ENCODE measurements around the gene CNEP1R1.
A peak's percentile ranks its signal among the peaks of the same experiment; 100 is the strongest.

Gene CNEP1R1, protein sequence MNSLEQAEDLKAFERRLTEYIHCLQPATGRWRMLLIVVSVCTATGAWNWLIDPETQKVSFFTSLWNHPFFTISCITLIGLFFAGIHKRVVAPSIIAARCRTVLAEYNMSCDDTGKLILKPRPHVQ

DNA sequence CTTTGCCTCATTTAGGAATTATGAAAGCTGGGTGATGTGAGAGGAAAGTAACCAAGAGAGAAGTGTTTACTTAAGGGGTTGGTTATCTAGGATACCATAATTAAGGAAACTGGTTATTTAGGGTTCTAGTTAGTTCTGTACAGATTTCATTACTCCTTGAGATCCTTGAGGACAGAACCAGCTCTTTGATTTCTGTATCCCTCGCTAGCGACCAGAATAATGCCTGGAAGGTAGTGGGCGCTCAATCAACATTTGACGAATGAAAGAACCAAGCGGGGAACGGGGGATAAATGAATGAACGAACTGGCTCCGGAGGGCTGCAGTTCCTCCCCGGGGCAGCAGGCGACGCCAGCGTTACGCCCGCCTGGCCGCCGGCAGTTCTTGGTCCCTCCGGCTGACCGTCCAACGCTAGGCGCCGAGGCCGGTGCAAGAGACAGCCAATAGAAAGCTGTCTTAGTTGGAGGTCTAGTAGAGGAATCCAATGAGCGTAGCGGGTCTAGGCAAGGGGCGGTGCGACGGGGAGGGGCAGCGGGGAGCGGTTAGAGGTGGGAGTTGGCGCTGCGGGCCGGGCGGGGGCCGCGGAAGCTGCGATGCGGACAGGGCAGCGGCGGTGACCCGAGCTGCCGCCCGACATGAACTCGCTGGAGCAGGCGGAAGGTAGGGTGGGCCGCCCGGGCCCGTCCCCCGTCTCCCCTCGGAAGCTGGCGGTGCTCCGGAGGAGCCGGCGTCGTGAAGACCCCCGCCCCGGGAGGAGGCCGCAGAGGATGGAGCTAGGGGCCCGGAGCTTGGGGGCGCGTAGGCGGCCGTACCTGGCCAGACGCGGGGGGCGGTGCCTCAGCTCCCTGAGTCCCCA is at the start of gene CNEP1R1:
Gene CNEP1R1, plus strand, starts transcription at position 542 of the 853 bp plus-strand sequence. Its CDS starts 91 bp downstream, at position 633.
- peaks cover 10% of the 10 kb centered on the region for H3K4me1 ChIP-seq (ENCODE audit: control insufficient read depth, insufficient read depth, low read length)
- H3K4me3 ChIP-seq (ENCODE audit: low read depth, low read length) = peak within 1 kb of the TSS; percentile 96
- H3K27me3 ChIP-seq (ENCODE audit: control insufficient read depth, insufficient read depth, low read length) = no peaks in the 10 kb centered on the region
- H3K9ac ChIP-seq (ENCODE audit: low read depth, low read length) = peak within 1 kb of the TSS; percentile 65
- H3K9me3 ChIP-seq (ENCODE audit: control insufficient read depth, insufficient read depth, low read length) = no peaks in the 10 kb centered on the region
- no peaks in the 10 kb centered on the region for H3K36me3 ChIP-seq (ENCODE audit: control insufficient read depth, insufficient read depth, low read length)

DNA sequence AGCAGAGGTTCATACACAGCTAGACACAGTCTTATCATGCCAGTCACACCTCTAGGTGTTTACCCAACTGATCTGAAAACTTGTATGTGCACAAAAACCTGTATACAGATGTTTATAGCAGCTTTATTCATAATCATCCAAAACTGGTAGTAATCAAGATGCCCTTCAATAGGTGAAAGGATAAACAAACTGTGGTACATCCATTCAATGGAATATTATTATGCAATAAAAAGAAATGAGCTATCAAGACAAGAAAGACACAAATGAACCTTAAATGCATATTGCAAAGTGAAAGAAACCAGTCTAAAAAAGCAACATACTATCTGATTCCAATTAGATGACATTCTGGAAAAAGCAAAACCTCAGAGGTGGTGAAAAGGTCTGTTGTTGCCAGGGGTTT is 47.6 kb upstream of the CNEP1R1 start:
- Histone ChIP-seq H3K9me3 (ENCODE audit: control insufficient read depth, insufficient read depth, low read length) (no peaks in the 10 kb centered on the region), H3K9ac (ENCODE audit: low read depth, low read length) (no peak overlapping the region), H3K4me1 (ENCODE audit: control insufficient read depth, insufficient read depth, low read length) (no peaks in the 10 kb centered on the region), H3K4me3 (ENCODE audit: low read depth, low read length) (no peak overlapping the region), H3K36me3 (ENCODE audit: control insufficient read depth, insufficient read depth, low read length) (no peaks in the 10 kb centered on the region), H3K27me3 (ENCODE audit: control insufficient read depth, insufficient read depth, low read length) (no peaks in the 10 kb centered on the region)

DNA sequence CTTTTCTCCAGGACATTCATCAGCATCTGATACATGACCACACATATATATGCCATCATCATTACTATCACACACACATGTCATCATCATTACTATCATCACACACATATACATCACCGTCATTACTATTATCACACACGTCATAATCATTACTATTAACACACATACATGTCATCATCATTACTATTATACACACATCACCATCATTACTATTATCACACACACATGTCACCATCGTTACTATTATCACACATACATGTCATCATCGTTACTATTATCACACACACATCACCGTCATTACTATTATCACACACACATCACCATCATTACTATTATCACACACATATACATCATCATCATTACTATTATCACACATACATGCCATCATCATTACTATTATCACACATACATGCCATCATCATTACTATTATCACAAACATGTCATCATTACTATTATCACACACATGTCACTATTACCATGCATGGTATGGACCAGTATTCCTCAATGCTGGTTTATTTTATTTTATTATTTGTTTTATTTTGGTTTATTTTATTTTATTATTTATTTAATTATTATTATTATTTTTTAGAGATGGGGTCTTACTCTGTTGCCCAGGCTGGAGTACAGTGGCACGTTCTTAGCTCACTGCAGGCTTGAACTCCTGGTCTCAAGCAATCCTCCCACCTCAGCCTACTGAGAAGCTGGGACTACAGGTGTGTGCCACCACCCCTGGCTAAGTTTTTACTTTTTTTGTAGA is 46.3 kb upstream of the CNEP1R1 start:
- H3K4me3 ChIP-seq (ENCODE audit: low read depth, low read length) = no peak overlapping the region
- H3K9me3 ChIP-seq (ENCODE audit: control insufficient read depth, insufficient read depth, low read length) = no peaks in the 10 kb centered on the region
- H3K9ac ChIP-seq (ENCODE audit: low read depth, low read length) = no peak overlapping the region
- H3K4me1 ChIP-seq (ENCODE audit: control insufficient read depth, insufficient read depth, low read length) = no peaks in the 10 kb centered on the region
- no peaks in the 10 kb centered on the region for H3K36me3 ChIP-seq (ENCODE audit: control insufficient read depth, insufficient read depth, low read length)
- no peaks in the 10 kb centered on the region for H3K27me3 ChIP-seq (ENCODE audit: control insufficient read depth, insufficient read depth, low read length)

DNA sequence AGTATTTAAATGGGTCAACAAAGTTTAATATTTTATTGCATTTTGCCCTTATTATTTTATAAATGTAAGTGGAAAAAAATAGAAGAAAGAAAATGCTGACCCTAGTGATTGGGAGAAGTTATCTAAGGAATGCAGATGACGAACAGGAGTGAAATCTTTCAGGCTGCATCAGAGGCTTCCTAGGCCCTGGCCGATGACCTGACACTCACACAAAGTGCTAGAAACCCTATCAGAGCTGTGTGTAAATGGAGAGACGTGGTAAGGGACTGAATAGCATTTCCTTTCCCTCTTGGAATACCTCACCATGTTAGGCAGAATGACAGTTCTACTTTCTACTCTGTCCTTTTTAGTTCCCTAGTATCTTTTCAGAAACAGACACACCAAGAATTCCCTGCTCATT is 44.9 kb upstream of the CNEP1R1 start:
- Histone ChIP-seq H3K36me3 (ENCODE audit: control insufficient read depth, insufficient read depth, low read length) (no peaks in the 10 kb centered on the region), H3K27me3 (ENCODE audit: control insufficient read depth, insufficient read depth, low read length) (no peaks in the 10 kb centered on the region), H3K4me1 (ENCODE audit: control insufficient read depth, insufficient read depth, low read length) (no peaks in the 10 kb centered on the region), H3K4me3 (ENCODE audit: low read depth, low read length) (no peak overlapping the region), H3K9me3 (ENCODE audit: control insufficient read depth, insufficient read depth, low read length) (no peaks in the 10 kb centered on the region), H3K9ac (ENCODE audit: low read depth, low read length) (no peak overlapping the region)

DNA sequence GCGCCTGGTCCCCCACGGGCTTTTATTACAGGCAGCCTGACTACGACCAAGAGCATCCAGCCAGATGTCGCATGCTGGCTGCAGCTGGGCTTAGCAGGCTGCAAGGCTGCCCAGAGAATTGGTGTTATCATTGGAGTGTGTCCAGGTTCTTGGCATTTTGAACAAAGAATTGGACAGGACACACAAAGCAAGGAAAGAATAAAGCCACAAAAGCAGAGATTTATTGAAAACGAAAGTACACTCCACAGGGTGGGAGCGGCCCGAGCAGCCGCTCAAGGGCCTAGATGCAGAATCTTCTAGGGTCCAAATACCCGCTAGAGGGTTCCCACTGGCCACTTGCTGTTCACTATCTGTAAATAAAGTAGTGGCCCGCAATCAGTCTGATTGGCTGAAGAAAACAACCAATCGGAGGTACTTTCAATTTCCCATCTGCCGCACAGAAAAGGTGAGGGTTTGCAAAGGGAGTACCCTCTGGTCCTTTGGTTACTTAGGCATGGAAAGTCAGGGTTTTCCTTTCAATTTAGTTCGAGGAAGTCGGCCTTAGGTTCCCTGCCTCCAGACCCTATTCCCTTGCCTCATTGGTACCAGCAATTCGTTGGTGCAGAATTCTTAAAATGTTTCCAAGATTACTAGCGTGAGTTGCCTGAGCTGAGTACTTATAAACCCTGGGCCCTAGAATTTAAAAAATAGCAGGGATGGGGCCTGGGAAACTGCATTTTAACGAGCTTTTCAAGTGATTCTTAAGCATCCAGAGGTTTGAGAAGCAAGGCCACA is 38.5 kb upstream of the CNEP1R1 start:
- Histone ChIP-seq H3K9ac (ENCODE audit: low read depth, low read length) (no peak overlapping the region), H3K36me3 (ENCODE audit: control insufficient read depth, insufficient read depth, low read length) (no peaks in the 10 kb centered on the region), H3K4me1 (ENCODE audit: control insufficient read depth, insufficient read depth, low read length) (no peaks in the 10 kb centered on the region), H3K27me3 (ENCODE audit: control insufficient read depth, insufficient read depth, low read length) (no peaks in the 10 kb centered on the region), H3K4me3 (ENCODE audit: low read depth, low read length) (no peak overlapping the region), H3K9me3 (ENCODE audit: control insufficient read depth, insufficient read depth, low read length) (no peaks in the 10 kb centered on the region)

DNA sequence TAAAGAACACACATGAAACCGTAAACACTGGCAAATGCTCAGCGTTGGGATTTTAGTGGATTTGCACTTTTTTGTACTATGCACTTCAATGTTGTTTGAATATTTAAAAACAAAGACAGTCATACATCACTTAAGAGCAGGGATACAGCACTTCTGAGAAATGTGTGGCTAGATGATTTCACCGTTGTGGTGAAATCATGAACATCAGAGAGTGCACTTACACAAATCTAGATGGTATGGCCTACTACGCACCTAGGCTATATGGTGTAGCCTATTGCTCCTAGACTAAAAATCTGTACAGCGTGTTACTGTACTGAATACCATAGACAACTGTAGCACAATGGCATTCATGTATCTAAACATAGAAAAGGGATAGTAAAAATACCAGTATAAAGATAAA is 37.6 kb upstream of the CNEP1R1 start:
- Histone ChIP-seq H3K4me1 (ENCODE audit: control insufficient read depth, insufficient read depth, low read length) (no peaks in the 10 kb centered on the region), H3K9ac (ENCODE audit: low read depth, low read length) (no peak overlapping the region), H3K27me3 (ENCODE audit: control insufficient read depth, insufficient read depth, low read length) (no peaks in the 10 kb centered on the region), H3K36me3 (ENCODE audit: control insufficient read depth, insufficient read depth, low read length) (no peaks in the 10 kb centered on the region), H3K4me3 (ENCODE audit: low read depth, low read length) (no peak overlapping the region), H3K9me3 (ENCODE audit: control insufficient read depth, insufficient read depth, low read length) (no peaks in the 10 kb centered on the region)

DNA sequence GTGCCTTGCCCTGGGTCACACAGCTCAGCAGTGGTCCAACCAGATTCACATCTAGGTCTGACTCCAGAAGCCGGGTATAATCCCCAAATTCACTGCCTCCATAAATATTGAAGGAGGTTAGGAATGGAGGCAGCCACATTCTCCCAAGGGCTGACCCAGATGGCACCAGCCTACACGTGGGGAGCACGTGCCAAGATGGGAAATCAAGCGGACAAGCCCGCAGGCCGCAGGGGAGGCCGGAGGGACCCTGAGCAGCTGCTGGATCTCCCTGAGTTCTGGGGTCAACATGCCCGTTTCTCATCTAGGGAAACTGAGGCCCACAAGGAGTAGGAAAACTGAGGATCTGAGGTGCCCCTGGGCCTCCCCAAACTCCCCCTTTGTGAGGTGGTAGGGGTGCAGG is 32.2 kb upstream of the CNEP1R1 start:
- Histone ChIP-seq H3K36me3 (ENCODE audit: control insufficient read depth, insufficient read depth, low read length) (no peaks in the 10 kb centered on the region), H3K4me3 (ENCODE audit: low read depth, low read length) (no peak overlapping the region), H3K9me3 (ENCODE audit: control insufficient read depth, insufficient read depth, low read length) (no peaks in the 10 kb centered on the region), H3K27me3 (ENCODE audit: control insufficient read depth, insufficient read depth, low read length) (peaks cover 2% of the 10 kb centered on the region), H3K4me1 (ENCODE audit: control insufficient read depth, insufficient read depth, low read length) (no peaks in the 10 kb centered on the region), H3K9ac (ENCODE audit: low read depth, low read length) (no peak overlapping the region)

DNA sequence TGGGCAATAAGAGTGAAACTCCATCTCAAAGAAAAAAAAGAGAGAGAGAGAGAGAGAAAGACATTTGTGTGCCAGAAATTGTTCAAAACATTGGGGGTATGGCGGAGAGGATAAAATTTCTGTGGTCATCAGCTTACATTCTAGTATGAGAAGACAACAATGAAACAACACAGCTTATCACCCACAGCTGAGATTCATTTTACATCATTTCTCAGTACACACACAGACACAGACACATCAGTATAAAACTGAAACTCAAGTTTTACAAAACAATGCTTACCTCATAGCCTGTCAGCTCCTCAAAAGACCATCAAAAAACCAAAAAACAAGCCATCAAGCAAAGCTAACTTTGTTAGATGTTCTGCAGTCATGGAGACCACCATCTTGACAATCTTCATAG is 31.4 kb upstream of the CNEP1R1 start:
- Histone ChIP-seq H3K4me3 (ENCODE audit: low read depth, low read length) (no peak overlapping the region), H3K4me1 (ENCODE audit: control insufficient read depth, insufficient read depth, low read length) (no peaks in the 10 kb centered on the region), H3K9me3 (ENCODE audit: control insufficient read depth, insufficient read depth, low read length) (no peaks in the 10 kb centered on the region), H3K9ac (ENCODE audit: low read depth, low read length) (no peak overlapping the region), H3K27me3 (ENCODE audit: control insufficient read depth, insufficient read depth, low read length) (peaks cover 2% of the 10 kb centered on the region), H3K36me3 (ENCODE audit: control insufficient read depth, insufficient read depth, low read length) (no peaks in the 10 kb centered on the region)

DNA sequence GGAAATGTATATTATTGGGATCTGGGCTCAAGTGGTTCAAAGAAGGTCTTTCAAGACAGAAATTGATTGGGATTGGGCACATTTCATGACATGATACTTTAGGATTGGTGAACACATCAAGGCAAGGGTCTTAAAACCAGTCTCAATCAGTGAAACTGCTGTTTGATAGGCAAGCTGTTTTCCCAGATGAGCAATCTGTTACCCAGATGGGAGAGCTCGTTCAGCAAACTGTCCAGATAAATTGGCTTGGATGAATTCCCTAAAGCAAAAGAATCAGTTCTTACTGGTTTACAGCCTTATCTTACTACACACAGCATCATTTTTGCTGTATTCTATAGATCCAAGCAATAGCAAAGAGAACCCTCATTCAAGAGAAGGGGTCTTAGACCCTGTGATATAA is 31.0 kb upstream of the CNEP1R1 start:
- H3K4me3 ChIP-seq (ENCODE audit: low read depth, low read length) = no peak overlapping the region
- H3K4me1 ChIP-seq (ENCODE audit: control insufficient read depth, insufficient read depth, low read length) = no peaks in the 10 kb centered on the region
- H3K36me3 ChIP-seq (ENCODE audit: control insufficient read depth, insufficient read depth, low read length) = no peaks in the 10 kb centered on the region
- H3K27me3 ChIP-seq (ENCODE audit: control insufficient read depth, insufficient read depth, low read length) = peaks cover 2% of the 10 kb centered on the region
- H3K9me3 ChIP-seq (ENCODE audit: control insufficient read depth, insufficient read depth, low read length) = no peaks in the 10 kb centered on the region
- H3K9ac ChIP-seq (ENCODE audit: low read depth, low read length) = no peak overlapping the region

DNA sequence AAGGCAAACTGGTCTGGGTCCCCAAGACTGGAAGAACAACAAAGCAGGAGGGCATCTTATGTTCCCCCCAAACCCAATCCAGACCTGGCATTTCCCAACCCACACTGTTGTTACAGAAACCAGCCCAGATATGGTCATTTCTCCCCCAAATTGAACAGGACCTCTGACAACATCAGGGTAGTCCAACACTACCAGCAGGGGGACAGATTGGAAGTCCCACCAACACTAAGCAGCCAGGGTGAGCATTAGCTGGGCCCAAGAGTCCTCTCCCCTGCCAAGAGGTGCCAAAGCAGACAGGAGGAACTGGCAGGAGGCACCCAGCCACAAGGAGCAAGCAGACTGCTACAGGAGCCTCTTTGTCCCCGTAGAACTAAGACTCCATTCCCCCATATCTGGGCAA is 29.3 kb upstream of the CNEP1R1 start:
- H3K4me3 ChIP-seq (ENCODE audit: low read depth, low read length) = no peak overlapping the region
- H3K4me1 ChIP-seq (ENCODE audit: control insufficient read depth, insufficient read depth, low read length) = no peaks in the 10 kb centered on the region
- no peak overlapping the region for H3K9ac ChIP-seq (ENCODE audit: low read depth, low read length)
- H3K36me3 ChIP-seq (ENCODE audit: control insufficient read depth, insufficient read depth, low read length) = no peaks in the 10 kb centered on the region
- peaks cover 2% of the 10 kb centered on the region for H3K27me3 ChIP-seq (ENCODE audit: control insufficient read depth, insufficient read depth, low read length)
- H3K9me3 ChIP-seq (ENCODE audit: control insufficient read depth, insufficient read depth, low read length) = no peaks in the 10 kb centered on the region

DNA sequence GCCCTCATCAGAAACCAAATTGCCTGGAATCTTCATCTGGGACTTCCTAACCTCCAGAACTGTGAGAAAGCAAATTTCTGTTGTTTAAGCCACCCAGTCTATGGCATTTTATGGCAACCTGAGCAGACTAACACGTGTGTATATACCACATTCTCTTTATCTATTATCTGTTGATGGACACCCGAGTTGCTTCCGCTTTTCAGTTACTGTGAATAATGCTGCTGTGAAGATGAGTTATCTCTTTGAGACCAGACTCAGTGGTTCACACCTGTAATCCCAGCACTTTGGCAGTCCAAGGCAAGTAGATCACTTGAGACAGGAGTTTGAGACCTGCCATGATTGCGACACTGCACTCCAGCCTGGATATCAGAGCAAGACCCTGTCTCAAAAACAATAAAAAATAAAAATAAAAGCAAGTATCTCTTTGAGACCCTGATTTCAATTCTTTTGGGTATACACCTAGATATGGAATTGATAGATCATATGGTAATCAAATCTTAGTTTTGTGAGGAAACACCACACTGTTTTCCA is 27.2 kb upstream of the CNEP1R1 start:
- no peaks in the 10 kb centered on the region for H3K36me3 ChIP-seq (ENCODE audit: control insufficient read depth, insufficient read depth, low read length)
- no peak overlapping the region for H3K9ac ChIP-seq (ENCODE audit: low read depth, low read length)
- no peaks in the 10 kb centered on the region for H3K9me3 ChIP-seq (ENCODE audit: control insufficient read depth, insufficient read depth, low read length)
- H3K27me3 ChIP-seq (ENCODE audit: control insufficient read depth, insufficient read depth, low read length) = peaks cover 2% of the 10 kb centered on the region
- no peaks in the 10 kb centered on the region for H3K4me1 ChIP-seq (ENCODE audit: control insufficient read depth, insufficient read depth, low read length)
- H3K4me3 ChIP-seq (ENCODE audit: low read depth, low read length) = no peak overlapping the region
